Tibial nerve (tissue), 4 donors: ENCODE results near the gene AP2A1. TPM values are rescaled to one million over a fixed set of nuclear protein-coding genes. Genes with fewer than 3 reads are reported as not detected.
"Not testable (repeated sequence)": the region's sequence is repeated elsewhere in the genome, so short reads cannot be mapped to it uniquely, and the experiment has no call there.

Experiments used
- DNase-seq, 2 donors: peaks; one replicate each; pipeline ENCODE4 v3.0.0-alpha.2; 2019; ENCODE audit warnings: low spot score in 2 of 2
- H3K27ac ChIP-seq, 4 donors: fragments of 200-600 bp; sonication (generic) in 3 of 4; one replicate each; pipeline ENCODE4 v1.5.1; 2017 to 2019; ENCODE audit warnings: mild to moderate bottlenecking in 1 of 4
- H3K27me3 ChIP-seq, 2 donors: fragments of 200-600 bp; sonication (generic) in 1 of 2; one replicate each; pipeline versions ENCODE4 v1.5.1 to v1.6.0; 2017 to 2019
- H3K36me3 ChIP-seq, 3 donors: fragments of 200-600 bp; sonication (generic); one replicate each; pipeline ENCODE4 v1.5.1; 2018 to 2019
- H3K4me1 ChIP-seq, 4 donors: fragments of 200-600 bp; sonication (generic) in 3 of 4; one replicate each; pipeline ENCODE4 v1.5.1; 2017 to 2019
- H3K4me3 ChIP-seq, 4 donors: fragments of 200-600 bp; sonication (generic) in 3 of 4; one replicate each; pipeline ENCODE4 v1.5.1; 2017 to 2019; ENCODE audit warnings: mild to moderate bottlenecking in 1 of 4, moderate library complexity in 1 of 4
- H3K9me3 ChIP-seq, 4 donors: fragments of 200-600 bp; sonication (generic) in 3 of 4; one replicate each; pipeline ENCODE4 v1.5.1; 2017 to 2019
- CTCF ChIP-seq, 5 experiments: fragments of 200-600 bp in 3 of 5; fragments of 450-650 bp in 2 of 5; sonication (generic) in 3 of 5; IDR thresholded peaks; one replicate each; pipeline ENCODE4 v1.5.1; 2016 to 2019; ENCODE audit warnings: antibody characterized with exemption in 5 of 5, mild to moderate bottlenecking in 3 of 5, moderate library complexity in 2 of 5
- EP300 ChIP-seq, 2 donors: sonication (generic); formaldehyde crosslinking; IDR thresholded peaks; one replicate each; pipeline ENCODE4 v1.6.1; 2017; ENCODE audit warnings: antibody characterized with exemption in 2 of 2, mild to moderate bottlenecking in 1 of 2
- POLR2A ChIP-seq, 2 donors: fragments of 450-650 bp; IDR thresholded peaks; one replicate each; pipeline ENCODE4 v1.6.1; 2017; ENCODE audit warnings: antibody characterized with exemption in 2 of 2, mild to moderate bottlenecking in 2 of 2, moderate library complexity in 2 of 2
- WGBS, 2 donors: methylation state at CpG; one replicate each; pipeline ENCODE4 v1.1.5; 2018; 5-methylcytosine and 5-hydroxymethylcytosine counted together
- total RNA-seq, 4 donors: library from RNA; depleted of rRNA; stranded (reverse); fragments of >200 nt; gene quantifications; one replicate each; pipeline ENCODE4 v1.1.0, GENCODE V29; 2016

AP2A1 gene
- 100 to 1,000 TPM in 2 of 4 donors, 10 to 100 TPM in 2; 92.9 to 117 (median 104) TPM for total RNA-seq

DNA sequence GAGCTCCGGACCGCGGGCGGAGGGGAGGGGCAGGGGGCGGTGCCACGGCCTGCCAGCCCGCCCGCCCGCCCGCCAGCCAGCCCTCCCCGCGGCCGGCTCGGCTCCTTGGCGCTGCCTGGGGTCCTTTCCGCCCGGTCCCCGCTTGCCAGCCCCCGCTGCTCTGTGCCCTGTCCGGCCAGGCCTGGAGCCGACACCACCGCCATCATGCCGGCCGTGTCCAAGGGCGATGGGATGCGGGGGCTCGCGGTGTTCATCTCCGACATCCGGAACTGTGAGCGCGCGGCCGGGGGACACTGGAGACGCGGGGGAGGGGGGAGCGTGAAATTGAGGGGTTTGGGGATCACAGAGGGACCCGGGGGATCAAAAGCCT is at the start of gene AP2A1:
TSS of gene AP2A1 (plus strand) at position 72 of the 370 bp plus-strand sequence. CDS start at position 205, 133 bp downstream.
- TF ChIP-seq POLR2A (IDR thresholded peaks at IDR 0.05) (peak; percentile 13 to 36), CTCF (IDR thresholded peaks at IDR 0.05) (no peak), EP300 (IDR thresholded peaks at IDR 0.05) (peak in 1 of 2 donors; percentile 59)
- Histone ChIP-seq H3K36me3 (peaks cover 0 to 13% (median 0%) of the 10 kb centered on the region in 3 donors), H3K4me1 (peaks cover 0 to 46% (median 20%) of the 10 kb centered on the region in 4 donors), H3K4me3 (peak within 1 kb of the TSS; percentile 75 to 95 (median 94)), H3K27ac (peak within 1 kb of the TSS; percentile 85 to 97 (median 94)), H3K9me3 (no peaks in the 10 kb centered on the region), H3K27me3 (no peaks in the 10 kb centered on the region)
- WGBS, 2 donors = 1 to 2% methylated on average over 19 to 38 of the region's 38 CpGs
- DNase-seq = peak in 1 of 2 donors; percentile 34

DNA sequence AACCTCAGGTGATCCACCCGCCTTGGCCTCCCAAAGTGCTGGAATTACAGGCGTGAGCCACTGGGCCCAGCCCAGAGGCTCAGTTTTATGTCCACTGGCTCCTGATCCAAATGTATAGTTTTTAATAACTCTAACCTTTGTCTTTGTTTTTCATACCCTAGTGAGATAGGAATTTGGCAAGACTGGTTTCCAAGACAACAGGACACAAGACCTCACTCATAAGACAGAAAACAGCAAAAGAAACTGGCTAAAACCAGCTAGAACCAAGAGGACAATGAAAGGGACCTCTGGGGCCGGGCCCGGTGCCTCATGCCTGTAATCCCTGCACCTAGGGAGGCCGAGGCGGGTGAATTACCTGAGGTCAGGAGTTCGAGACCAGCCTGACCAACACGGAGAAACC is 48.3 kb upstream of the AP2A1 start:
- Histone ChIP-seq H3K36me3 (peaks cover 0 to 19% (median 0%) of the 10 kb centered on the region in 3 donors), H3K27me3 (no peaks in the 10 kb centered on the region), H3K4me3 (peak overlapping the region in 1 of 4 donors; percentile 69), H3K4me1 (peaks cover 0 to 7% (median 2%) of the 10 kb centered on the region in 4 donors), H3K9me3 (no peaks in the 10 kb centered on the region), H3K27ac (peak overlapping the region in 2 of 4 donors; percentile 88 to 91)
- no peak for TF ChIP-seq EP300 (IDR thresholded peaks at IDR 0.05)
- TF ChIP-seq POLR2A (IDR thresholded peaks at IDR 0.05) = no peak
- TF ChIP-seq CTCF (IDR thresholded peaks at IDR 0.05) = no peak
- 71 to 79% methylated on average over 8 of the region's 8 CpGs for WGBS, 2 donors
- DNase-seq = no peak

DNA sequence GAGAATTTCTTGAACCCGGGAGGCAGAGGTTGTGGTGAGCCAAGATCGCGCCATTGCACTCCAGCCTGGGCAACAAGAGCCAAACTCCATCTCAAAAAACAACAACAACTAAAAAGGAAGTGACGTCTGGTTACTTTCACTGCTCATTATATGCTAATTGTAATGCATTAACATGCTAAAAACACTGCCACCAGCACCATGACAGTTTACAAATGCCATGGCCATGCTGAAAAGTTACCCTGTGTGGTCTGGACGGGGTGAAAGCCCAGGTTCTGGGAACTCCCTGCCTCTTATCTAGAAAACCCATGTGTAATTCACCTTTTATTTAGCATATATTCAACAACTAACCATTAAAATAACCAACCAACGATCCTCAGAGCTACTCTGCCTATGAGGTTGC is 47.8 kb upstream of the AP2A1 start:
- Histone ChIP-seq H3K4me1 (peaks cover 0 to 7% (median 2%) of the 10 kb centered on the region in 4 donors), H3K9me3 (no peaks in the 10 kb centered on the region), H3K36me3 (peaks cover 0 to 23% (median 0%) of the 10 kb centered on the region in 3 donors), H3K4me3 (no peak overlapping the region), H3K27me3 (no peaks in the 10 kb centered on the region), H3K27ac (no peak overlapping the region)
- TF ChIP-seq POLR2A (IDR thresholded peaks at IDR 0.05) (no peak), EP300 (IDR thresholded peaks at IDR 0.05) (no peak)
- WGBS, 2 donors = 79% methylated on average over 6 of the region's 6 CpGs
- DNase-seq = no peak

GRCh38 chr19:49719420-49719819 is 47.4 kb upstream of the AP2A1 start:
- not testable (repeated sequence) for H3K4me3 ChIP-seq, H3K27me3 ChIP-seq
- WGBS, 2 donors = 81 to 84% methylated on average over 22 of the region's 22 CpGs

GRCh38 chr19:49727217-49728030 is 39.4 kb upstream of the AP2A1 start:
- WGBS, 2 donors = 57 to 65% methylated on average over 23 of the region's 23 CpGs
- TF ChIP-seq EP300 (IDR thresholded peaks at IDR 0.05) (no peak), CTCF (IDR thresholded peaks at IDR 0.05) (no peak), POLR2A (IDR thresholded peaks at IDR 0.05) (no peak)
- Histone ChIP-seq H3K4me3 (no peak overlapping the region), H3K36me3 (peaks cover 0 to 34% (median 0%) of the 10 kb centered on the region in 3 donors), H3K27me3 (no peaks in the 10 kb centered on the region), H3K27ac (peak overlapping the region in 2 of 4 donors; percentile 17 to 36), H3K9me3 (no peaks in the 10 kb centered on the region), H3K4me1 (peaks cover 0 to 7% (median 0%) of the 10 kb centered on the region in 4 donors)
- DNase-seq = no peak

More at GRCh38 chr19:49719420-49719819, 47.4 kb upstream of the AP2A1 start:
- not testable (repeated sequence) for DNase-seq, H3K27ac ChIP-seq, H3K4me1 ChIP-seq, H3K9me3 ChIP-seq
- peaks cover 0 to 23% (median 0%) of the 10 kb centered on the region in 3 donors for H3K36me3 ChIP-seq

GRCh38 chr19:49730166-49730565 is 36.6 kb upstream of the AP2A1 start:
- WGBS, 2 donors = 73 to 82% methylated on average over 5 of the region's 5 CpGs
- no peaks in the 10 kb centered on the region for H3K9me3 ChIP-seq
- DNase-seq = no peak
- H3K4me1 ChIP-seq = peaks cover 0 to 7% (median 0%) of the 10 kb centered on the region in 4 donors
- H3K36me3 ChIP-seq = peaks cover 0 to 13% (median 0%) of the 10 kb centered on the region in 3 donors
- H3K4me3 ChIP-seq = no peak overlapping the region
- TF ChIP-seq EP300 (IDR thresholded peaks at IDR 0.05) (no peak), POLR2A (IDR thresholded peaks at IDR 0.05) (no peak), CTCF (IDR thresholded peaks at IDR 0.05) (no peak)
- no peaks in the 10 kb centered on the region for H3K27me3 ChIP-seq
- H3K27ac ChIP-seq = no peak overlapping the region
